Lower lobe of right lung (tissue), 2 donors: ENCODE measurements around the gene ITM2C. TPM values are rescaled to one million over a fixed set of nuclear protein-coding genes. Genes with fewer than 3 reads are reported as not detected.

Source experiments
- ATAC-seq, 2 donors: fragments of 200-7000 bp; cut with Tn5 transposase; one replicate each; pipeline ENCODE4 v1.9.1; 2020 to 2022; ENCODE audit warnings: mild to moderate bottlenecking in 2 of 2, moderate library complexity in 2 of 2
- DNase-seq: peaks from one replicate; pipeline ENCODE4 v3.0.0-alpha.2; 2020
- H3K27ac ChIP-seq: fragments of 200-600 bp; one replicate; pipeline ENCODE4 v1.8.0; 2022
- H3K27me3 ChIP-seq: fragments of 200-600 bp; one replicate; pipeline ENCODE4 v1.8.0; 2022; ENCODE audit warnings: low read depth
- H3K36me3 ChIP-seq: fragments of 200-600 bp; one replicate; pipeline ENCODE4 v1.8.0; 2022; ENCODE audit warnings: mild to moderate bottlenecking
- H3K4me1 ChIP-seq: fragments of 200-600 bp; one replicate; pipeline ENCODE4 v1.8.0; 2022
- H3K4me3 ChIP-seq: fragments of 200-600 bp; one replicate; pipeline ENCODE4 v1.8.0; 2022; ENCODE audit warnings: mild to moderate bottlenecking
- H3K9me3 ChIP-seq: fragments of 200-600 bp; one replicate; pipeline ENCODE4 v1.8.0; 2022
- CTCF ChIP-seq: fragments of 200-600 bp; IDR thresholded peaks from one replicate; pipeline ENCODE4 v1.8.0; 2022; ENCODE audit warnings: antibody characterized with exemption, mild to moderate bottlenecking
- intact Hi-C: fragments of 100-400 bp; cut with DNase I; formaldehyde crosslinking; loops from one replicate; pipeline ENCODE4 v1.11.0; 2022
- total RNA-seq: library from RNA; stranded (reverse); fragmentation: NEBNext Ultra II Directional; extraction: Animal tissue kit (Norgen Biotek cat#: 25700); gene quantifications from one replicate; pipeline ENCODE4 v1.2.1, GENCODE V29; 2021
- donor health status: DM: no; HTN: yes; CAD: no; lungs with severe emphysema.

ITM2C gene
- total RNA-seq, 1 donor from 2014 or later: 27.6 TPM

- no peak for TF ChIP-seq CTCF
- intact Hi-C loops: no loop called here
- no peak for ATAC-seq
Observed at GRCh38 chr2:230821991-230822520, 42.7 kb upstream of the ITM2C start.

GRCh38 chr2:230823264-230823964 is 41.3 kb upstream of the ITM2C start:
- intact Hi-C loops: no loop called here
- DNase-seq: no peak
- H3K36me3 ChIP-seq: peaks cover 35% of the 10 kb centered on the region

More at GRCh38 chr2:230821991-230822520, 42.7 kb upstream of the ITM2C start:
- no peak for DNase-seq
- Histone ChIP-seq H3K4me1 (peaks cover 7% of the 10 kb centered on the region), H3K9me3 (no peaks in the 10 kb centered on the region), H3K4me3 (no peak overlapping the region), H3K27me3 (peaks cover 16% of the 10 kb centered on the region), H3K36me3 (peaks cover 48% of the 10 kb centered on the region), H3K27ac (no peak overlapping the region)

GRCh38 chr2:230824406-230824978 is 40.2 kb upstream of the ITM2C start:
- DNase-seq (no peak), ATAC-seq (peak; percentile 75 to 86)
- Histone ChIP-seq H3K27ac (no peak overlapping the region), H3K4me1 (peaks cover 17% of the 10 kb centered on the region), H3K4me3 (no peak overlapping the region), H3K27me3 (peaks cover 40% of the 10 kb centered on the region), H3K36me3 (peaks cover 24% of the 10 kb centered on the region), H3K9me3 (no peaks in the 10 kb centered on the region)
- intact Hi-C loops: no loop called here
- TF ChIP-seq CTCF: peak; percentile 73

More at GRCh38 chr2:230823264-230823964, 41.3 kb upstream of the ITM2C start:
- no peak for TF ChIP-seq CTCF
- peaks cover 29% of the 10 kb centered on the region for H3K27me3 ChIP-seq
- no peak overlapping the region for H3K27ac ChIP-seq
- no peak overlapping the region for H3K4me3 ChIP-seq
- H3K9me3 ChIP-seq: no peaks in the 10 kb centered on the region
- H3K4me1 ChIP-seq: peaks cover 14% of the 10 kb centered on the region
- ATAC-seq: peak in 1 of 2 donors; percentile 10

- intact Hi-C loops: no loop called here
- Histone ChIP-seq H3K4me1 (peaks cover 17% of the 10 kb centered on the region), H3K4me3 (no peak overlapping the region), H3K36me3 (peaks cover 15% of the 10 kb centered on the region), H3K9me3 (no peaks in the 10 kb centered on the region), H3K27ac (no peak overlapping the region), H3K27me3 (peaks cover 44% of the 10 kb centered on the region)
- TF ChIP-seq CTCF: no peak
- DNase-seq (no peak), ATAC-seq (no peak)
Observed at GRCh38 chr2:230825354-230825753, 39.4 kb upstream of the ITM2C start.

- intact Hi-C loops: no loop called here
- DNase-seq (no peak), ATAC-seq (no peak)
- peak overlapping the region; percentile 39 for H3K4me3 ChIP-seq
- H3K27ac ChIP-seq: no peak overlapping the region
- H3K4me1 ChIP-seq: peaks cover 17% of the 10 kb centered on the region
- H3K9me3 ChIP-seq: no peaks in the 10 kb centered on the region
- no peak for TF ChIP-seq CTCF
- H3K36me3 ChIP-seq: no peaks in the 10 kb centered on the region
- H3K27me3 ChIP-seq: peaks cover 44% of the 10 kb centered on the region
Observed at GRCh38 chr2:230827774-230828271, 36.9 kb upstream of the ITM2C start.
